HEK293 (cell line): Measurements from ENCODE around the gene GDF9.
A peak's percentile ranks its signal among the peaks of the same experiment; 100 is the strongest.

Source experiments
- BCL11A ChIP-seq: fragments of 450-650 bp; formaldehyde crosslinking; IDR thresholded peaks from 2 replicates; pipeline ENCODE4 v1.5.1; 2016; ENCODE audit warnings: low read depth, missing biosample characterization, missing genetic modification characterization
- GFI1B ChIP-seq: fragments of 450-650 bp; formaldehyde crosslinking; IDR thresholded peaks from 2 replicates; pipeline ENCODE4 v1.5.1; 2016; ENCODE audit warnings: missing biosample characterization, missing genetic modification characterization
- GLIS2 ChIP-seq: fragments of 450-650 bp; formaldehyde crosslinking; IDR thresholded peaks from 2 replicates; pipeline ENCODE4 v1.5.1; 2016; ENCODE audit warnings: missing biosample characterization, missing genetic modification characterization
- IKZF3 ChIP-seq: fragments of 450-650 bp; IDR thresholded peaks from 2 replicates; pipeline ENCODE4 v1.5.0; 2018; ENCODE audit warnings: missing biosample characterization, mild to moderate bottlenecking, missing genetic modification characterization, moderate library complexity
- PRDM1 ChIP-seq: fragments of 450-650 bp; formaldehyde crosslinking; IDR thresholded peaks from 2 replicates; pipeline ENCODE4; 2016; ENCODE audit warnings: missing biosample characterization, missing genetic modification characterization
- SETDB1 ChIP-seq: IDR thresholded peaks from one replicate; pipeline ENCODE4 v1.6.1; 2017; ENCODE audit warnings: mild to moderate bottlenecking, low read length, moderate library complexity, mixed read lengths; ENCODE audit not compliant: insufficient read length
- SP7 ChIP-seq: fragments of 450-650 bp; formaldehyde crosslinking; IDR thresholded peaks from 2 replicates; pipeline ENCODE4 v1.5.1; 2016; ENCODE audit warnings: missing biosample characterization, missing genetic modification characterization
- ZBTB20 ChIP-seq: fragments of 450-650 bp; formaldehyde crosslinking; IDR thresholded peaks from 2 replicates; pipeline ENCODE4 v1.5.1; 2016; ENCODE audit warnings: missing biosample characterization, missing genetic modification characterization
- ZFP37 ChIP-seq: fragments of 450-650 bp; formaldehyde crosslinking; IDR thresholded peaks from 2 replicates; pipeline ENCODE4 v1.5.1; 2016; ENCODE audit warnings: missing biosample characterization, missing genetic modification characterization
- ZNF10 ChIP-seq: fragments of 450-650 bp; formaldehyde crosslinking; IDR thresholded peaks from 2 replicates; pipeline ENCODE4 v1.5.1; 2017; ENCODE audit warnings: missing biosample characterization, missing genetic modification characterization
- ZNF19 ChIP-seq: fragments of 450-650 bp; formaldehyde crosslinking; IDR thresholded peaks from 2 replicates; pipeline ENCODE4; 2016; ENCODE audit warnings: missing biosample characterization, missing genetic modification characterization, low read depth
- ZNF394 ChIP-seq: fragments of 450-650 bp; formaldehyde crosslinking; IDR thresholded peaks from 2 replicates; pipeline ENCODE4 v1.5.1; 2016; ENCODE audit warnings: missing biosample characterization, missing genetic modification characterization, mild to moderate bottlenecking, moderate library complexity, borderline replicate concordance
- ZNF544 ChIP-seq: fragments of 450-650 bp; formaldehyde crosslinking; IDR thresholded peaks from 2 replicates; pipeline ENCODE4 v1.5.0; 2017; ENCODE audit warnings: missing biosample characterization, missing genetic modification characterization
- ZNF629 ChIP-seq: fragments of 450-650 bp; formaldehyde crosslinking; IDR thresholded peaks from 2 replicates; pipeline ENCODE4 v1.5.1; 2017; ENCODE audit warnings: missing biosample characterization, missing genetic modification characterization
- ZNF658 ChIP-seq: fragments of 450-650 bp; formaldehyde crosslinking; IDR thresholded peaks from 2 replicates; pipeline ENCODE4; 2016; ENCODE audit warnings: missing biosample characterization, missing genetic modification characterization
- ZNF792 ChIP-seq: fragments of 450-650 bp; formaldehyde crosslinking; IDR thresholded peaks from 2 replicates; pipeline ENCODE4 v1.5.1; 2016; ENCODE audit warnings: missing biosample characterization, missing genetic modification characterization
- TF ChIP-seq, protein P1 (sequence below): fragments of 450-650 bp; formaldehyde crosslinking; IDR thresholded peaks from 2 replicates; pipeline ENCODE4 v1.5.1; 2016; ENCODE audit warnings: missing biosample characterization, missing genetic modification characterization
- TF ChIP-seq, protein P2 (sequence below): fragments of 450-650 bp; formaldehyde crosslinking; optimal IDR thresholded peaks from 2 replicates; pipeline ENCODE3; 2016; ENCODE audit warnings: missing biosample characterization, mild to moderate bottlenecking, missing genetic modification characterization
- TF ChIP-seq, protein P3 (sequence below): fragments of 450-650 bp; formaldehyde crosslinking; IDR thresholded peaks from 2 replicates; pipeline ENCODE4 v1.5.1; 2017; ENCODE audit warnings: missing biosample characterization, missing genetic modification characterization
- TF ChIP-seq, protein P4 (sequence below): fragments of 450-650 bp; formaldehyde crosslinking; IDR thresholded peaks from 2 replicates; pipeline ENCODE4 v1.5.1; 2016; ENCODE audit warnings: missing biosample characterization, missing genetic modification characterization

The GDF9 gene

DNA sequence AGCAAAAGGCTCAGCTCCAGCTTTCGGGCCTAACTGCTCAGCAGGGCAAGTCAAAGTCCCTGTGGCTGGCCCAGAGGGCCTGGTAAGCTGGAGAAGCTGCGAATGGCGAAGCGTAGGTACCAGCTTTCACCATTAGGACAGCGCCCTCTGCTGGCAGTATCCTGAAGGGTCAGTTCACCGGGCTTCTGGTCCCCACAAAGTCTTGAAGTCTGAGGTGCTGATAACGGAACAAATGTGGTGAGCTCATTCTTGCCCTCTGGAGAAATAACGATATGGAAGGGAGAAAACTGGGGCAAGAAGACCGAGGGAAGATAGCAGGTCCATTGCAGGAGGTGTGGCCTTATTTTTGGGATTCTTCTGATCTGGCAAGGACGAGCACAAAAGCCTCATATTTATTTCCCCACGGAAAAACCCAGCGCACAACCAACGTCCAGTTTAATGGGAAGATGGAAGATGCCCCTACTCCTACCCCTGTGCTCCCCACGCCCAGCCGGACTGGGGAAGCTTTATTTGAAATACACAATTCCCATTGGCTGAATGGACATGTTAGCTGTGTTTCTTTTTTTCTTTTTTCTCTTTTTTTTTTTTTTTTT lies 46.0 kb downstream of the GDF9 start (continued):
- TF ChIP-seq, protein P1, sequence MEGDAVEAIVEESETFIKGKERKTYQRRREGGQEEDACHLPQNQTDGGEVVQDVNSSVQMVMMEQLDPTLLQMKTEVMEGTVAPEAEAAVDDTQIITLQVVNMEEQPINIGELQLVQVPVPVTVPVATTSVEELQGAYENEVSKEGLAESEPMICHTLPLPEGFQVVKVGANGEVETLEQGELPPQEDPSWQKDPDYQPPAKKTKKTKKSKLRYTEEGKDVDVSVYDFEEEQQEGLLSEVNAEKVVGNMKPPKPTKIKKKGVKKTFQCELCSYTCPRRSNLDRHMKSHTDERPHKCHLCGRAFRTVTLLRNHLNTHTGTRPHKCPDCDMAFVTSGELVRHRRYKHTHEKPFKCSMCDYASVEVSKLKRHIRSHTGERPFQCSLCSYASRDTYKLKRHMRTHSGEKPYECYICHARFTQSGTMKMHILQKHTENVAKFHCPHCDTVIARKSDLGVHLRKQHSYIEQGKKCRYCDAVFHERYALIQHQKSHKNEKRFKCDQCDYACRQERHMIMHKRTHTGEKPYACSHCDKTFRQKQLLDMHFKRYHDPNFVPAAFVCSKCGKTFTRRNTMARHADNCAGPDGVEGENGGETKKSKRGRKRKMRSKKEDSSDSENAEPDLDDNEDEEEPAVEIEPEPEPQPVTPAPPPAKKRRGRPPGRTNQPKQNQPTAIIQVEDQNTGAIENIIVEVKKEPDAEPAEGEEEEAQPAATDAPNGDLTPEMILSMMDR = peak; percentile 83
- TF ChIP-seq SETDB1 (no peak), ZBTB20 (tag by site-specific recombination) (no peak), ZNF629 (tag by site-specific recombination) (0 out of 2 replicates have a peak, but pooled peaks have one; percentile 37), ZNF19 (tag by site-specific recombination) (no peak), BCL11A (no peak), IKZF3 (tag by site-specific recombination) (0 out of 2 replicates have a peak, but pooled peaks have one; percentile 9), ZFP37 (tag by site-specific recombination) (peak; percentile 85; the same call in 1 of the 2 replicates), ZNF394 (tag by site-specific recombination) (peak; percentile 95), GLIS2 (tag by site-specific recombination) (no peak), GFI1B (no peak), ZNF658 (tag by site-specific recombination) (no peak), SP7 (tag by site-specific recombination) (0 out of 2 replicates have a peak, but pooled peaks have one; percentile 22), PRDM1 (tag by site-specific recombination) (peak; percentile 78; the same call in 1 of the 2 replicates), ZNF10 (tag by site-specific recombination) (peak; percentile 66; the same call in 1 of the 2 replicates), ZNF792 (tag by site-specific recombination) (no peak), ZNF544 (tag by site-specific recombination) (no peak)
- TF ChIP-seq, protein P2, sequence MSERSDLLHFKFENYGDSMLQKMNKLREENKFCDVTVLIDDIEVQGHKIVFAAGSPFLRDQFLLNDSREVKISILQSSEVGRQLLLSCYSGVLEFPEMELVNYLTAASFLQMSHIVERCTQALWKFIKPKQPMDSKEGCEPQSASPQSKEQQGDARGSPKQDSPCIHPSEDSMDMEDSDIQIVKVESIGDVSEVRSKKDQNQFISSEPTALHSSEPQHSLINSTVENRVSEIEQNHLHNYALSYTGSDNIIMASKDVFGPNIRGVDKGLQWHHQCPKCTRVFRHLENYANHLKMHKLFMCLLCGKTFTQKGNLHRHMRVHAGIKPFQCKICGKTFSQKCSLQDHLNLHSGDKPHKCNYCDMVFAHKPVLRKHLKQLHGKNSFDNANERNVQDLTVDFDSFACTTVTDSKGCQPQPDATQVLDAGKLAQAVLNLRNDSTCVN (tag by site-specific recombination) = no peak
- TF ChIP-seq, protein P3, sequence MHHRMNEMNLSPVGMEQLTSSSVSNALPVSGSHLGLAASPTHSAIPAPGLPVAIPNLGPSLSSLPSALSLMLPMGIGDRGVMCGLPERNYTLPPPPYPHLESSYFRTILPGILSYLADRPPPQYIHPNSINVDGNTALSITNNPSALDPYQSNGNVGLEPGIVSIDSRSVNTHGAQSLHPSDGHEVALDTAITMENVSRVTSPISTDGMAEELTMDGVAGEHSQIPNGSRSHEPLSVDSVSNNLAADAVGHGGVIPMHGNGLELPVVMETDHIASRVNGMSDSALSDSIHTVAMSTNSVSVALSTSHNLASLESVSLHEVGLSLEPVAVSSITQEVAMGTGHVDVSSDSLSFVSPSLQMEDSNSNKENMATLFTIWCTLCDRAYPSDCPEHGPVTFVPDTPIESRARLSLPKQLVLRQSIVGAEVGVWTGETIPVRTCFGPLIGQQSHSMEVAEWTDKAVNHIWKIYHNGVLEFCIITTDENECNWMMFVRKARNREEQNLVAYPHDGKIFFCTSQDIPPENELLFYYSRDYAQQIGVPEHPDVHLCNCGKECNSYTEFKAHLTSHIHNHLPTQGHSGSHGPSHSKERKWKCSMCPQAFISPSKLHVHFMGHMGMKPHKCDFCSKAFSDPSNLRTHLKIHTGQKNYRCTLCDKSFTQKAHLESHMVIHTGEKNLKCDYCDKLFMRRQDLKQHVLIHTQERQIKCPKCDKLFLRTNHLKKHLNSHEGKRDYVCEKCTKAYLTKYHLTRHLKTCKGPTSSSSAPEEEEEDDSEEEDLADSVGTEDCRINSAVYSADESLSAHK (tag by site-specific recombination) = no peak
- TF ChIP-seq, protein P4, sequence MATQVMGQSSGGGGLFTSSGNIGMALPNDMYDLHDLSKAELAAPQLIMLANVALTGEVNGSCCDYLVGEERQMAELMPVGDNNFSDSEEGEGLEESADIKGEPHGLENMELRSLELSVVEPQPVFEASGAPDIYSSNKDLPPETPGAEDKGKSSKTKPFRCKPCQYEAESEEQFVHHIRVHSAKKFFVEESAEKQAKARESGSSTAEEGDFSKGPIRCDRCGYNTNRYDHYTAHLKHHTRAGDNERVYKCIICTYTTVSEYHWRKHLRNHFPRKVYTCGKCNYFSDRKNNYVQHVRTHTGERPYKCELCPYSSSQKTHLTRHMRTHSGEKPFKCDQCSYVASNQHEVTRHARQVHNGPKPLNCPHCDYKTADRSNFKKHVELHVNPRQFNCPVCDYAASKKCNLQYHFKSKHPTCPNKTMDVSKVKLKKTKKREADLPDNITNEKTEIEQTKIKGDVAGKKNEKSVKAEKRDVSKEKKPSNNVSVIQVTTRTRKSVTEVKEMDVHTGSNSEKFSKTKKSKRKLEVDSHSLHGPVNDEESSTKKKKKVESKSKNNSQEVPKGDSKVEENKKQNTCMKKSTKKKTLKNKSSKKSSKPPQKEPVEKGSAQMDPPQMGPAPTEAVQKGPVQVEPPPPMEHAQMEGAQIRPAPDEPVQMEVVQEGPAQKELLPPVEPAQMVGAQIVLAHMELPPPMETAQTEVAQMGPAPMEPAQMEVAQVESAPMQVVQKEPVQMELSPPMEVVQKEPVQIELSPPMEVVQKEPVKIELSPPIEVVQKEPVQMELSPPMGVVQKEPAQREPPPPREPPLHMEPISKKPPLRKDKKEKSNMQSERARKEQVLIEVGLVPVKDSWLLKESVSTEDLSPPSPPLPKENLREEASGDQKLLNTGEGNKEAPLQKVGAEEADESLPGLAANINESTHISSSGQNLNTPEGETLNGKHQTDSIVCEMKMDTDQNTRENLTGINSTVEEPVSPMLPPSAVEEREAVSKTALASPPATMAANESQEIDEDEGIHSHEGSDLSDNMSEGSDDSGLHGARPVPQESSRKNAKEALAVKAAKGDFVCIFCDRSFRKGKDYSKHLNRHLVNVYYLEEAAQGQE (tag by site-specific recombination) = 0 out of 2 replicates have a peak, but pooled peaks have one; percentile 31
